Keratinocyte (primary cell): ENCODE data around the gene NELL1. TPM values are rescaled to one million over a fixed set of nuclear protein-coding genes. Genes with fewer than 3 reads are reported as not detected.

Experiments
- DNase-seq: peaks from one replicate; pipeline ENCODE4 v3.0.0-alpha.2; 2011; ENCODE audit warnings: low read depth, missing footprints, low spot score
- FAIRE-seq: peaks from 2 replicates; lab custom pipeline; 2011; peaks lifted over from hg19 to GRCh38; lab: Jason Lieb, UNC
- H2AFZ ChIP-seq: 2 replicates; pipeline ENCODE4 v1.6.0; 2012; ENCODE audit warnings: low read length, control low read depth, inconsistent platforms; ENCODE audit not compliant: control insufficient read depth
- H3K27ac ChIP-seq: 2 replicates; pipeline ENCODE4 v1.5.1; 2011; ENCODE audit warnings: low read length; ENCODE audit not compliant: control insufficient read depth, insufficient read depth
- H3K27me3 ChIP-seq: 3 replicates; pipeline ENCODE4 v1.6.0; 2011; ENCODE audit warnings: low read length; ENCODE audit not compliant: control insufficient read depth, insufficient read depth; ENCODE audit errors: extremely low read depth
- H3K36me3 ChIP-seq, 2 experiments: 2 replicates in 1 of 2; 3 replicates in 1 of 2; pipeline ENCODE4 v1.5.1; 2011; ENCODE audit warnings: low read length in 2 of 2, mild to moderate bottlenecking in 1 of 2; ENCODE audit not compliant: control insufficient read depth in 2 of 2, insufficient read depth in 2 of 2; ENCODE audit errors: extremely low read depth in 1 of 2
- H3K4me1 ChIP-seq: 3 replicates; pipeline ENCODE4 v1.5.1; 2011; ENCODE audit warnings: low read length; ENCODE audit not compliant: control insufficient read depth, insufficient read depth; ENCODE audit errors: extremely low read depth
- H3K4me2 ChIP-seq: 3 replicates; pipeline ENCODE4 v1.6.0; 2011; ENCODE audit warnings: low read depth, low read length; ENCODE audit not compliant: control insufficient read depth, insufficient read depth; ENCODE audit errors: extremely low read depth
- H3K4me3 ChIP-seq, 3 experiments: fragments of 200-600 bp in 1 of 3; sonication (generic) in 1 of 3; 2 replicates in 2 of 3; 3 replicates in 1 of 3; pipeline ENCODE4 v1.5.1; 2011 to 2016; ENCODE audit warnings: low read length in 3 of 3, mild to moderate bottlenecking in 3 of 3, control low read depth in 2 of 3, inconsistent platforms in 1 of 3, low read depth in 1 of 3, mixed read lengths in 1 of 3, mixed run types in 1 of 3, moderate library complexity in 1 of 3; ENCODE audit not compliant: control insufficient read depth in 2 of 3, insufficient read depth in 2 of 3; ENCODE audit errors: extremely low read depth in 1 of 3
- H3K79me2 ChIP-seq: 2 replicates; pipeline ENCODE4 v1.6.0; 2012; ENCODE audit warnings: low read length; ENCODE audit not compliant: control insufficient read depth, insufficient read depth
- H3K9ac ChIP-seq: 3 replicates; pipeline ENCODE4 v1.6.0; 2011; ENCODE audit warnings: low read length; ENCODE audit not compliant: control insufficient read depth, insufficient read depth; ENCODE audit errors: extremely low read depth
- H3K9me1 ChIP-seq: 3 replicates; pipeline ENCODE4 v1.6.0; 2011; ENCODE audit warnings: low read length; ENCODE audit not compliant: control insufficient read depth, insufficient read depth; ENCODE audit errors: extremely low read depth
- H3K9me3 ChIP-seq: 2 replicates; pipeline ENCODE4 v1.5.1; 2012; ENCODE audit warnings: low read depth, low read length; ENCODE audit not compliant: control insufficient read depth
- H4K20me1 ChIP-seq: 3 replicates; pipeline ENCODE4 v1.6.0; 2011; ENCODE audit warnings: low read length; ENCODE audit not compliant: control insufficient read depth, insufficient read depth; ENCODE audit errors: extremely low read depth
- EZH2 ChIP-seq: IDR thresholded peaks from one replicate; pipeline ENCODE4 v1.6.1; 2012; ENCODE audit warnings: inconsistent platforms, mild to moderate bottlenecking, low read length, moderate library complexity
- dilution Hi-C: fragments of 300-500 bp; cut with MboI; formaldehyde crosslinking; loops from one replicate; pipeline ENCODE4 v1.7.0; 2020; ENCODE audit warnings: low sequenced_read_pairs; ENCODE audit not compliant: extremely low pct_ligation_motif_present
- polyA plus RNA-seq, 5 experiments: library from polyadenylated mRNA; depleted of rRNA in 3 of 5; stranded (reverse) in 3 of 5; stranded (forward) in 1 of 5; unstranded in 1 of 5; fragments of >200 nt; gene quantifications; 1 replicate in 1 of 5; 2 replicates in 3 of 5; 3 replicates in 1 of 5; pipeline versions ENCODE4 v1.2.1 to v1.2.3, GENCODE V29; 2011 to 2012; ENCODE audit warnings: missing spikeins in 2 of 5, low read depth in 1 of 5, low replicate concordance in 1 of 5
- TF ChIP-seq, protein P1 (sequence below), 3 experiments: IDR thresholded peaks in 1 of 3; conservative IDR thresholded peaks in 1 of 3; optimal IDR thresholded peaks in 1 of 3; 2 replicates in 2 of 3; 3 replicates in 1 of 3; pipeline versions ENCODE3 to v1.5.1; 2011; ENCODE audit warnings: low read length in 3 of 3, mild to moderate bottlenecking in 3 of 3, moderate library complexity in 2 of 3, control low read depth in 1 of 3, inconsistent platforms in 1 of 3; ENCODE audit not compliant: insufficient read depth in 2 of 3; ENCODE audit errors: extremely low read depth in 1 of 3

Gene NELL1
- polyA plus RNA-seq, 1 donor (not counting 4 experiments of a cell fraction or from before 2014, with no cell fraction given), result not detected

DNA sequence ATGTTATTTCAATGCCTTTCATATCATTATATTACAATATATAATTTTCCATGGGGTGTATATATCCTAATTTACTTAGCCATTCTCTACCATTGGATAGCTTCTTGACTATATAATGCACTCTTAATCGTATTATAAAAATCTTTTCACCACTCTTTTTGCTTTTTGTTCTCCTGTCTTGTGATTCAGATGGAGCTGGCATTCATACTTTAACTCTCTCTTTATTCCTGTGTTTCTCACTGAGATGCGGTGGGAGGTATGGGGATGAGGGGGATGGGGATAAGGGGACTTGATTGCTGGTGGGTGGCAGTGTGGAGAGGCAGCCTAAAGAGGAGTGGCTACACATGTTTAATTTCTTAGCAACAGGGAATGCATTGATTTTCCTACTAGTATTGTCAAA lies 105.9 kb downstream of the NELL1 start:
- Histone ChIP-seq H3K4me3 (no peak overlapping the region), H3K27ac (no peak overlapping the region), H3K79me2 (no peaks in the 10 kb centered on the region), H3K4me2 (no peak overlapping the region), H3K36me3 (no peaks in the 10 kb centered on the region), H3K9me3 (no peaks in the 10 kb centered on the region), H3K9ac (no peak overlapping the region), H3K27me3 (no peaks in the 10 kb centered on the region), H2AFZ (no peak overlapping the region), H3K4me1 (no peaks in the 10 kb centered on the region), H4K20me1 (no peaks in the 10 kb centered on the region), H3K9me1 (no peaks in the 10 kb centered on the region)
- DNase-seq (no peak), FAIRE-seq (no peak)
- dilution Hi-C loops, result no loop called here
- TF ChIP-seq, protein P1, sequence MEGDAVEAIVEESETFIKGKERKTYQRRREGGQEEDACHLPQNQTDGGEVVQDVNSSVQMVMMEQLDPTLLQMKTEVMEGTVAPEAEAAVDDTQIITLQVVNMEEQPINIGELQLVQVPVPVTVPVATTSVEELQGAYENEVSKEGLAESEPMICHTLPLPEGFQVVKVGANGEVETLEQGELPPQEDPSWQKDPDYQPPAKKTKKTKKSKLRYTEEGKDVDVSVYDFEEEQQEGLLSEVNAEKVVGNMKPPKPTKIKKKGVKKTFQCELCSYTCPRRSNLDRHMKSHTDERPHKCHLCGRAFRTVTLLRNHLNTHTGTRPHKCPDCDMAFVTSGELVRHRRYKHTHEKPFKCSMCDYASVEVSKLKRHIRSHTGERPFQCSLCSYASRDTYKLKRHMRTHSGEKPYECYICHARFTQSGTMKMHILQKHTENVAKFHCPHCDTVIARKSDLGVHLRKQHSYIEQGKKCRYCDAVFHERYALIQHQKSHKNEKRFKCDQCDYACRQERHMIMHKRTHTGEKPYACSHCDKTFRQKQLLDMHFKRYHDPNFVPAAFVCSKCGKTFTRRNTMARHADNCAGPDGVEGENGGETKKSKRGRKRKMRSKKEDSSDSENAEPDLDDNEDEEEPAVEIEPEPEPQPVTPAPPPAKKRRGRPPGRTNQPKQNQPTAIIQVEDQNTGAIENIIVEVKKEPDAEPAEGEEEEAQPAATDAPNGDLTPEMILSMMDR (optimal IDR thresholded peaks at IDR 0.05 in 1 of 3, IDR thresholded peaks at IDR 0.05 in 1 of 3, conservative IDR thresholded peaks at IDR 0.05 in 1 of 3; ENCODE audit: extremely low read depth in 1 of 3, insufficient read depth in 2 of 3, low read length in 3 of 3), result no peak
- TF ChIP-seq EZH2, result no peak

DNA sequence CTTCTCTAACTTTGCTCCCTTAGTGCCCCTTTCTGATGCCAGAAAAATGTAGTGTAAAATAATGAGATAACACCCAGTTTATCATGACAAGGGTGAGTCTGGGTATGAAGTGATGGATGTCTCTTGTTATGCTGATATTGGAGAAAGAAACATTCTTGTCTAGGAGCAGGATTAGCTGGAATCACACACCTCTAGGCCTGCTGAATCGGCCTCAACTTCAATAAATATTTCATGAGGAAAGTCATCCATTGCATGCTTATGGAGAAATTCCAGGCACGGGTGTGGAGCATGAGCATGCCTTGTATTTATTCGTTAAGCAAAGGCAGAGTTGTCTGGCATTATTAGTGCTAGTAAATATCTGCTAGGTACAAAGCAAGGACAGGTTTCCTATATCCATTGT lies 113.4 kb downstream of the NELL1 start:
- H3K27me3 ChIP-seq, result no peaks in the 10 kb centered on the region
- TF ChIP-seq, protein P1 (optimal IDR thresholded peaks at IDR 0.05 in 1 of 3, IDR thresholded peaks at IDR 0.05 in 1 of 3, conservative IDR thresholded peaks at IDR 0.05 in 1 of 3; ENCODE audit: extremely low read depth in 1 of 3, insufficient read depth in 2 of 3, low read length in 3 of 3), result no peak
- TF ChIP-seq EZH2, result no peak
- no peaks in the 10 kb centered on the region for H3K79me2 ChIP-seq
- H4K20me1 ChIP-seq, result no peaks in the 10 kb centered on the region
- H3K4me2 ChIP-seq, result no peak overlapping the region
- FAIRE-seq (no peak), DNase-seq (no peak)
- H3K36me3 ChIP-seq, result no peaks in the 10 kb centered on the region
- H3K9me3 ChIP-seq, result no peaks in the 10 kb centered on the region
- H3K4me3 ChIP-seq, result no peak overlapping the region
- H3K27ac ChIP-seq, result no peak overlapping the region
- no peaks in the 10 kb centered on the region for H3K4me1 ChIP-seq
- no peaks in the 10 kb centered on the region for H3K9me1 ChIP-seq
- no peak overlapping the region for H3K9ac ChIP-seq
- dilution Hi-C loops, result no loop called here
- H2AFZ ChIP-seq, result no peak overlapping the region
